WERI-Rb-1 (cell line): Measurements from ENCODE around the gene TLR1.
A peak's percentile ranks its signal among the peaks of the same experiment; 100 is the strongest.

Source experiments
- DNase-seq: peaks from one replicate; pipeline ENCODE4 v3.0.0-alpha.2; 2020
- H3K27ac ChIP-seq: fragments of 250-450 bp; sonication (Bioruptor Pico); 2 replicates; pipeline ENCODE4 v1.5.1; 2020; ENCODE audit warnings: mild to moderate bottlenecking, moderate library complexity
- H3K27me3 ChIP-seq: fragments of 250-450 bp; sonication (Bioruptor Pico); 2 replicates; pipeline ENCODE4 v1.5.1; 2021; ENCODE audit warnings: mild to moderate bottlenecking, low read depth, moderate library complexity; ENCODE audit not compliant: insufficient read depth, severe bottlenecking
- H3K36me3 ChIP-seq: fragments of 250-450 bp; sonication (Bioruptor Pico); 2 replicates; pipeline ENCODE4 v1.5.1; 2020; ENCODE audit warnings: mild to moderate bottlenecking, moderate library complexity
- H3K4me3 ChIP-seq: 2 replicates; pipeline ENCODE4 v1.5.1; 2011; ENCODE audit warnings: low read depth, mild to moderate bottlenecking, control low read depth, low read length
- H3K9me3 ChIP-seq: fragments of 250-450 bp; sonication (Bioruptor Pico); 2 replicates; pipeline ENCODE4 v1.5.1; 2021; ENCODE audit warnings: mild to moderate bottlenecking, moderate library complexity; ENCODE audit not compliant: severe bottlenecking
- CTCF ChIP-seq: IDR thresholded peaks from 2 replicates; pipeline ENCODE4 v1.5.1; 2011; ENCODE audit warnings: low read depth, mild to moderate bottlenecking, control low read depth, inconsistent platforms, low read length

The TLR1 gene

GRCh38 chr4:38832624-38833528 is 28.3 kb upstream of the TLR1 start:
- Histone ChIP-seq H3K36me3 (no peaks in the 10 kb centered on the region), H3K27ac (no peak overlapping the region), H3K4me3 (no peak overlapping the region), H3K9me3 (peaks cover 3% of the 10 kb centered on the region), H3K27me3 (no peaks in the 10 kb centered on the region)
- DNase-seq = no peak
- peak; percentile 62 for TF ChIP-seq CTCF

- Histone ChIP-seq H3K4me3 (no peak overlapping the region), H3K36me3 (no peaks in the 10 kb centered on the region), H3K27me3 (no peaks in the 10 kb centered on the region), H3K9me3 (peaks cover 3% of the 10 kb centered on the region), H3K27ac (no peak overlapping the region)
- TF ChIP-seq CTCF = no peak
- no peak for DNase-seq
Measured at GRCh38 chr4:38832206-38832605, 27.6 kb upstream of the TLR1 start.

GRCh38 chr4:38831653-38832052 is 27.1 kb upstream of the TLR1 start:
- H3K36me3 ChIP-seq = no peaks in the 10 kb centered on the region
- no peak overlapping the region for H3K27ac ChIP-seq
- H3K9me3 ChIP-seq = peaks cover 3% of the 10 kb centered on the region
- no peaks in the 10 kb centered on the region for H3K27me3 ChIP-seq
- no peak for TF ChIP-seq CTCF
- no peak overlapping the region for H3K4me3 ChIP-seq
- no peak for DNase-seq

GRCh38 chr4:38829237-38829636 is 24.6 kb upstream of the TLR1 start:
- no peak for DNase-seq
- TF ChIP-seq CTCF = no peak
- Histone ChIP-seq H3K36me3 (no peaks in the 10 kb centered on the region), H3K27ac (no peak overlapping the region), H3K27me3 (no peaks in the 10 kb centered on the region), H3K4me3 (no peak overlapping the region), H3K9me3 (no peaks in the 10 kb centered on the region)

- no peaks in the 10 kb centered on the region for H3K27me3 ChIP-seq
- no peak for TF ChIP-seq CTCF
- H3K4me3 ChIP-seq = no peak overlapping the region
- no peaks in the 10 kb centered on the region for H3K36me3 ChIP-seq
- H3K9me3 ChIP-seq = no peaks in the 10 kb centered on the region
- no peak overlapping the region for H3K27ac ChIP-seq
- DNase-seq = no peak
Measured at GRCh38 chr4:38823766-38824165, 19.2 kb upstream of the TLR1 start.
